Measurements from ENCODE around the gene GJA8.
"Not testable (repeated sequence)": the region's sequence is repeated elsewhere in the genome, so short reads cannot be mapped to it uniquely, and the experiment has no call there.

GJA8 gene

GRCh38 chr1:147927689-147928088, 25.1 kb downstream of the GJA8 start:
- DNase-seq (ENCODE audit: low read depth): not testable (repeated sequence)

- DNase-seq (ENCODE audit: low read depth): peak; percentile 91
Observed at GRCh38 chr1:147928236-147929132, 25.9 kb downstream of the GJA8 start, which contains the start of gene GPR89B. Gene GPR89B, plus strand, starts transcription at chr1:147928420. Its CDS starts 117 bp downstream, at chr1:147928537.

- not testable (repeated sequence) for DNase-seq (ENCODE audit: low read depth)
Observed at GRCh38 chr1:147931137-147931536, 28.5 kb downstream of the GJA8 start.

GRCh38 chr1:147935296-147935695, 32.7 kb downstream of the GJA8 start:
- DNase-seq (ENCODE audit: low read depth): not testable (repeated sequence)

DNA sequence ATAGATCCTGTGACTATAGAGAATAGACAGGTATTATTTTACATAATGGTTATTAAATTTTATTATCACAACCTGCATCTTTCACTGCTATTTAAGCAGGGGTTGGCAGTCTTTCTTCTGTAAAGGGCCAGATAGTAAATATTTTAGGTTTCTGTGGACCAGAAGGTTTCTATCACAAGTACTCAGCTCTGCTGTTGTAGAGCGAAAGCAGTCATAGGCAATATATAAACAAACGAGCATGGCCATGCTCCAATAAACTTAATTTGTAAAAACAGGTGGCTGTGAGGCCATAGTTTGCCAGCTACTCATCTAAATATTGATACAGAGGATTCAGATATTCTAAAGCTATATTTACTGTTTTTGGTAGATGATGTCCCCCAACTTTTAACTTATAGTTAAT, 37.9 kb downstream of the GJA8 start:
- DNase-seq (ENCODE audit: low read depth): not testable (repeated sequence)

DNA sequence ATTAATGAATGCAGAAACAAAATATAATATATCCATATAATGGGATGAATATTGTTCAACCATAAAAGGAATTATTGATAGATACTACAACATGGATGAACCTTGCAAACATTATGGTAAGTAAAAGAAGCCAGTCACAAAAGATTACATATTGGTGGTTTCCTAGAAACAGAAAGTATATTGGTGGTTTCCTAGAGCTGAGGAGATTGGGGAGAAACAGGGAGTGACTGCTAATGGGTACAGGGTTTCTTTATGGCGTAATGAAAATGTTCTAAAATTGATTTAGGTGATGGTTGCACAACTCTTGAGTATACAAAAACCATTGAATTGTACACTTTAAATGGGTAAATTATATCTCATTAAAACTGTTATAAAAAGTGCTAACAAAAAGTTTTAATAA, 40.0 kb downstream of the GJA8 start:
- DNase-seq (ENCODE audit: low read depth): not testable (repeated sequence)

DNA sequence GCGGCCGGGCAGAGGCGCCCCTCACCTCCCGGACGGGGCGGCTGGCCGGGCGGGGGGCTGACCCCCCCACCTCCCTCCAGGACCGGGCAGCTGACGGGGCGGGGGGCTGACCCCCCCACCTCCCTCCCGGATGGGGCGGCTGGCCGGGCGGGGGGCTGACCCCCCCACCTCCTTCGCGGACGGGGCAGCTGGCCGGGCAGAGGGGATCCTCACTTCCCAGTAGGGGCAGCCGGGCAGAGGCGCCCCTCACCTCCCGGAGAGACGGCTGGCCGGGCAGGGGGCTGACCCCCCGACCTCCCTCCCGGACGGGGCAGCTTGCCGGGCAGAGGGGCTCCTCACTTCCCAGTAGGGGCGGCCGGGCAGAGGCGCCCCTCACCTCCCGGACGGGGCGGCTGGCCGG, 46.9 kb downstream of the GJA8 start:
- not testable (repeated sequence) for DNase-seq (ENCODE audit: low read depth)
